Esophagus muscularis mucosa (tissue), 4 donors: ENCODE measurements around the gene TPCN1.

Experiments
- EP300 ChIP-seq: sonication (generic); formaldehyde crosslinking; IDR thresholded peaks from one replicate; pipeline ENCODE4 v1.6.1; 2017; ENCODE audit warnings: antibody characterized with exemption
- POLR2A ChIP-seq: fragments of 450-650 bp; IDR thresholded peaks from one replicate; pipeline ENCODE4 v1.6.1; 2017; ENCODE audit warnings: antibody characterized with exemption, moderate library complexity, mild to moderate bottlenecking, low read depth
- POLR2AphosphoS5 ChIP-seq, 2 donors: sonication (generic); formaldehyde crosslinking; IDR thresholded peaks; one replicate each; pipeline ENCODE4 v1.6.1; 2017; ENCODE audit warnings: antibody characterized with exemption in 2 of 2
- TF ChIP-seq, protein P1 (sequence below), 3 experiments: fragments of 200-600 bp in 2 of 3; fragments of 450-650 bp in 1 of 3; sonication (generic) in 2 of 3; IDR thresholded peaks; one replicate each; pipeline ENCODE4 v1.5.1; 2017 to 2019; ENCODE audit warnings: antibody characterized with exemption in 3 of 3, mild to moderate bottlenecking in 2 of 3, moderate library complexity in 1 of 3

DNA sequence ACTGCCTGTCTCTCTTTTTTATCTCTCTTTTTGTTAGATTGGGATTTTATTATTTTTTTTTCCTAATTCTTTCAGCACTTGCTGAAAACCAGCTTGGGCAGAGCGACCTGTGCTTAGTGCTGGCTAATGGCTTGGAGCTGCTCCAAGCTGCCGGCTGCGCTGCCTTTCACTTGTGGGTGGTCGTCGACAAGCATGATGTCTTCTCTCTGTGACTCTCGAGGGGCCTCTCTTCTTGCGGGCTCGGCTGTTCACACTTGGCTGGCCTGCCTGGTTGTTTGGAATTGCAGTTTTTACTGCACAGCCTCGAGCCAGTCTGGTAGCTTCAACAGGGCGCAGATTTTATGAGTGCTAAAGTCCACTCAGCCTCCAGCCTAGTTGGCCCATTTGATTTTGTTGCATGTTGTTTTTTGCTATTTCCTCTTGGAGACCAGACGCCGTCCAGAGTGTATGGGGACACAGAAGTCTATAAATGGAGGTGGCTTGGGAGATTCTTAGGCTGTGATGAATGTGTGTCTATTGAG, 18.6 kb downstream of the TPCN1 start:
- no peak for TF ChIP-seq POLR2A
- TF ChIP-seq, protein P1, sequence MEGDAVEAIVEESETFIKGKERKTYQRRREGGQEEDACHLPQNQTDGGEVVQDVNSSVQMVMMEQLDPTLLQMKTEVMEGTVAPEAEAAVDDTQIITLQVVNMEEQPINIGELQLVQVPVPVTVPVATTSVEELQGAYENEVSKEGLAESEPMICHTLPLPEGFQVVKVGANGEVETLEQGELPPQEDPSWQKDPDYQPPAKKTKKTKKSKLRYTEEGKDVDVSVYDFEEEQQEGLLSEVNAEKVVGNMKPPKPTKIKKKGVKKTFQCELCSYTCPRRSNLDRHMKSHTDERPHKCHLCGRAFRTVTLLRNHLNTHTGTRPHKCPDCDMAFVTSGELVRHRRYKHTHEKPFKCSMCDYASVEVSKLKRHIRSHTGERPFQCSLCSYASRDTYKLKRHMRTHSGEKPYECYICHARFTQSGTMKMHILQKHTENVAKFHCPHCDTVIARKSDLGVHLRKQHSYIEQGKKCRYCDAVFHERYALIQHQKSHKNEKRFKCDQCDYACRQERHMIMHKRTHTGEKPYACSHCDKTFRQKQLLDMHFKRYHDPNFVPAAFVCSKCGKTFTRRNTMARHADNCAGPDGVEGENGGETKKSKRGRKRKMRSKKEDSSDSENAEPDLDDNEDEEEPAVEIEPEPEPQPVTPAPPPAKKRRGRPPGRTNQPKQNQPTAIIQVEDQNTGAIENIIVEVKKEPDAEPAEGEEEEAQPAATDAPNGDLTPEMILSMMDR (IDR thresholded peaks at IDR 0.05), result no peak
- no peak for TF ChIP-seq POLR2AphosphoS5 (IDR thresholded peaks at IDR 0.05)
- no peak for TF ChIP-seq EP300
